Measurements from ENCODE around the gene RTL9.
"Not testable (repeated sequence)": the region's sequence is repeated elsewhere in the genome, so short reads cannot be mapped to it uniquely, and the experiment has no call there.

The RTL9 gene

DNA sequence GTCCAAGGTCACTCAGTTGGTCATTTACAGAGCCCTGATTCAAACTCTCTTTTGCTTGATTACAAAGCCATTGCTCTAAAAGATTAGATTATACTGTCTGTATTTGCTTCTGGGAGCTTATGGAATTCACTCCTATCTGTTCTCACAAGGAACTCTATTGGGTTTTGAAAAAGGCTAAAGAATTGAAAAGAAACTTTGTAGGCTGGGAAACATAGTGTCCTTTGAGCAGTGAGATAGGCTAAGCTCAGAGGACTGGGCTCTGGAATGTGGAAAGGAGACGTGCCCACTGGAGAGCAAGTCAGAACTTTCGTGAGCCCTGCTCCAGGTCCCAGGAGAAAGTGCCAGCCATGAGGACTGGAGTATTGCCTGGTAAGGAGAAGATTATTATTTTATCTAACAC lies at the start of gene RTL9:
Gene RTL9 (plus strand): TSS at position 301 of the 400 bp plus-strand sequence. CDS start 91,770 bp downstream, outside the sequence.
- FAIRE-seq = no peak

DNA sequence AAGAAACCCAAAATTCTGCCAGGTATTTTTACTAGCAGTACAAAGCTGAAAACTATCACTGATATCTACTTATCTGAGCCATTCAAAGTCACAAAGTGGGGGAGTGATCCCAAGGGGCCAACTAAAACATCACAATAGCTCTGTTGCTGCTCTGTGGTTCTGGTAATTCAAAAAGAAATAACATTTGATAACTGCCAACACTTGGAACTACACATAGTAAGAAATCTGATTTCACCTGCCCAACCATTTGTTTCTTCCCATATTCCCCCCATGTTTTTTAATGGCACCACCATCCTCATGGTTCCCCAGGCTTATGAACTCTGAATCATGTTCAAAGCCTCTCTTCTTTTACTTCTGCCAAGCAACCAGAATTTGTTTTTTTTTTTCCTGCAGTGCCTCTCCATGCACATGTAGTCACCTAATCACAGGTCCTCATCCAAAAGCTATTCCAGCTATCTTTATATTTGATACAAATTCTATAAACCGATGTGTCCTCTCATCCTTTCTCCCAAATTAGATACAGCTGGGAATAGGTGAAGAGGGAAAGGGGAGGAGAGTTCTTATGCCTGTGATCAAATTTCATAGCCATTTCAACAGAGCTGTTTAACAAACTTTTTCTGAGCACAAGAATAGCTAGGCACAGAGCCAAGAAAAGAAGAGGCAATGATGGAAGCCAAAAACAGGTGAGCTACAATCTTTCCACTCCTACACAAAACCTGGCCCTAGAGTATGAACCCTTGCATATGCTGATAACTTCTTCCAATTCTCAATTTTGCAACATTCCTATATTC lies 48.5 kb upstream of the RTL9 start:
- no peak for FAIRE-seq

DNA sequence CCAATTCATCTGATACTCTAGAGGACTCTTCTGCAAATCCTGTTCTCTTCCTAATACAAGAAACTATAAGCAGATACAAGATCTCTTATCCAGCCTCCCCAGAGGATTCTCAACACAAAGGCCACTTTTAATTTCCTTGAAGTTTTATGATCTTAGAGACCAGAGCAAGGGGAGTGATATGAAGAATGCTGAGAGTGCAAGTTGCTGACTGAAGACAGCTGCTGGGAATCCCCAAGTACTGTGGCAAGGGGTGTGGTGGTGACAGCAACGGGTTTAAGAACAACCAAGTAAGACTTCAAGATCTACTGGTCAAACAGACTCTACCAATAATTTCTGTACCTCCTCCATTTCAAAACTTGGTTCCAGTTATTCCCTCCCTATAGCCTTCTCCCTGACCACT lies 47.8 kb upstream of the RTL9 start:
- FAIRE-seq = no peak

DNA sequence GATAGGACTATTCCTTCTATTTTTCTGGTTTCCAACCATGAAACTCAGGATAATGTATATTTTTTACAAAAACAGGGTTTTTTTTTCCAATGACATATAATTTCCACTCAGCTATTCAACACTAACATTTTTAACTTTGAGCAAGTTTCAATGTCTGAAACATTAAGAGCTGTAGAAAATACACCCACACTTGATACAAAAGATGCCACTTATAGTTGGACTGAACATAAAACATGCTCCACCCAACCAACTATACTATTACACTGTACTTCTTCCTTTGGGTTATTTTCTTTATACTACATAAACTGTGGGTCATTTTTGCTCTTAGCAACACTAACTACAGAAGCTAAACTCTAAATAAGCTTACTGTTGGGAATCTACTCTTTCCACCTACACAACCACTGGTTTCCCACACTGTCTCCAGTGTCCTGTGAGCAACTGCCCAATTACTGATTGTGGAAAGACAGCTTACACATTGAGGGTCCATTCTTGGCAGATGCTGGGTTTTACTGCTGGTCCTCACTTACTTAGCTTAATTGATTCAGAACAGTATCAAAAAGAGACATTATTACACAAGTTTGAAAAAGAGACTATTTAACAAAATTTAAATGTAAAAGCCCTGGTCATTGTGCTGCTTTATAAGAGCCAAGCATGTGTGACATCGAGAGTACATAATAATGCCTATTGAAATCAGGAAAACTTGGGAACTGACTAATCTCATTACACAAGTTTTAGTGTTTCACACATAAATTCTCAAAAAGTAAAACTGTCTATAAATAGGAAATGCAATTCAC lies 47.0 kb upstream of the RTL9 start:
- FAIRE-seq = no peak

DNA sequence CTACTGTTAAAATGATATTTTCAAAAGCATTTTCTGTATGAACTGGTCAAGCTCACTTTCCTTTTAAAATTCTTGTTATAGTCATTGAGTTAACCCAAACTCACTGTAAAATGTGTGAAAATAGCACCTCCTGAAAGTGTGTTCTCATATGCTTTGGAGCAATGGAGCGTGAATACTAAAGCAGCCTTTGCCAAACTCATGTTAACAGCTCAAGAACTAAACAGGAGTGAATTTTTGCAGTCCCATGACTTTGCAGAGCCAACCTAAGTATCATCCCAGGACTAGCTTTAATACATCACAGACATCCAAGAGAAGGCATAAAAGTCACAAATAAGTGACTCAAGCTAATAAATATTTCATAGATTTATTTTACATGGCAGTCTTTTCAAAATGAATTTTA lies 43.1 kb upstream of the RTL9 start:
- FAIRE-seq = no peak

DNA sequence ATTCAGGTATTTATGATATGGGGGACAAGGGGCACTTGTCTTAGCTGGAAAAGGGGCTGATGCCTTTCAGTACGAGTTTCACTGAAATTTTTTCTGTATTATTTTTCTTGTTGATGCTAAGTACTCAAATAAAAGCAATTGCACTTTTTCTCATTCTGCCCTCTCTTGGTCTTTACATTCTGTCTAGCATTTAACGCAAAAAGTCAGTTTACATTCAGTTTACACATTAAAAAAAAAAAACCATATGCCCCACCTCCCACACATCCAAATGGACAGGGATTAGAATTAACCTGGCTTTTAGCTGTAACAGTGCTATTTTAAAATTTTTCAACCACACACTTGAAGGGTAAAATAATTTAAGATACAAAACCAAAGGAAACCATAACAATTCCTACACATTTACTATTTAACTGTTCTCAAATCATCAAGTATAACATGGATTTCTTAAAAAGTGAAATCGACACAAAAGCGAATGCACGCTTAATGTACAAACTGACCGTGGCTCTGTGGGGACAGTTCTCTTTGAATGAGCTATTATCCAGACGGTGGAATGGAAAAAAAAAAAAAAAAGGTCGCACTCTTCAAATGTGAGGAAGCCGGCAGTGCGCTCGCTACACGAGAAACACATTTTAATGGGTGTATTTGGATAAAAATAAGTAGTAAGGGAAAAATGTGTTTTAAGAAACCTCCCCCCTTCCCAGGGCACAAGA lies 42.1 kb upstream of the RTL9 start:
- FAIRE-seq = no peak

DNA sequence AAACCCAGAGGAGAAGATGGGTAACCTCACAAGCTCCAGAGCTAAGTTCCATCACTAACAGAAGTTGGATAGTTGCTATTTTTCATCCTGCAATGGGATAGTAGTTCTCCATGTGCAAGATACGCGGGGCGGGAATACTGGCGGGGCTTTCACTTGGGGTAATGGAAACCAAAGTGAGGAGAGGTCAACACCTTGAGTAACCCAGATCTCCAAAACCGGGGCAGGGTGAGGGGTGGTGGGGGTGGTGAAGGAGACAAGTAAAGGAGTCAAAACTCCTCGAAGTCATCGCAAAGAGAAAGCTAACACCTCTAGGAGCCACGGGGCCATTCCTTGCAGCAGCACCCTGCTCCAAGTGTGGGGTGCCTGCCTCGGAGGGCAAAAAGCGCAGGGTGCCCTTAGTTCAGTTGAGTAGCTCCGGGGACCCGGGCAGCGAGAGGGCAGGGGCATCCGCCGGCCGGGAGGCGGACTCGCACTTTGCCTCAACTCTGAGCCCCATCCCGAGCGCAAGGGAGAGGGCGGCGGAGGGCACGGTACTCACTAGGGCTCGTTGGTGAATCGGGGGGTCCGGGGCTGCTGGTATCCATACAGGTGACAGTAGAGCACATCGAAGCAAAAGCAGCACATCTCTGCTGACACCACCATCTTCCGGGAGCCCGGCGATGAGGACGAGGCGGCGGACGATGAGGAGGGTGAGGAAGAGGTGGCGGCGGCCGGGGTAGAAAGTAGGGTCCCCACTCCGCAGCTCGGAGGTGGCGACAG lies 41.4 kb upstream of the RTL9 start:
- no peak for FAIRE-seq

DNA sequence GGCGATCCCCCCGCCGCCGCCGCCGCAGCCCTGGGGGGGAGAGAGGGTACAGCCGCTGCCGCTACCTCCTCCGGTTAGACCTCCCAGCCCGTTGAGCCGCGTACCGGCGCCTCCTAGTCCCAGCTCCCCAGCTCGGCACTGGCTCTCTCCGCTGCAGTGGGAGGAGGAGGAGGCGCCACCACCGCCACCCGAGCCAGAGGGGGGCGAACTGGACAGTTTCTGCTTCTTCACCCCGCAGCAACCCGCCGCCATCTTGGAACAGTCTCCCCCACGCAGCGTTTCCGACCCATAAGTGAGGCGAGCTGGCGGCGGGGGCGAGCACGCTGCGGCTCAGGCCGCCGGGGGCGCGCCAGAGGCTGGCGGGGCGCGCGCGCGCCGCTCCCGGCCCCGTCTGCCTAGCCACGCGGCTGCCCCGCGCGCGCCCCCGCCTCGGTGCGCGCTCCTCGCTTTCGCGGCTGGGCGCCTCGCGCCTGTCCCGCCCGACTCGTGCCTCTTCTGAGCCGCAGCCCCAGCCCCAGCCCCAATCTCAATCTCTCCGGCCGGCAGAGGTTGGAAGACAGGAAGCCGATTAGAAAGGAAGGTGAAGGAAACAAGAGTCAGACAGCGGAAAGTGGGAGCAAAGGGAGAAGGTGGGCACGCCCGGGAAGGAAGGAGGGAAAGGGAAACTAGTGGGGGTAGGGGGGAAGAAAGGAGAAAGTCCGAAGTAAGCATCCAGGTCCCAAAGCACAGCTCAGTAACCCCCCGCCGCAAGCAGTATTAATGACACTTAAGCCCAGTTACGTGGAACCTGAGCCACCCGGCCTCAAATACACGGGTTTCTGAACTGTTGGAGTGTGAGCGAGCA lies 40.6 kb upstream of the RTL9 start, which contains the start of gene AMMECR1:
Gene AMMECR1 (minus strand): TSS at position 266 of the 844 bp plus-strand sequence. CDS start 14 bp downstream, at position 252.
- FAIRE-seq = no peak

DNA sequence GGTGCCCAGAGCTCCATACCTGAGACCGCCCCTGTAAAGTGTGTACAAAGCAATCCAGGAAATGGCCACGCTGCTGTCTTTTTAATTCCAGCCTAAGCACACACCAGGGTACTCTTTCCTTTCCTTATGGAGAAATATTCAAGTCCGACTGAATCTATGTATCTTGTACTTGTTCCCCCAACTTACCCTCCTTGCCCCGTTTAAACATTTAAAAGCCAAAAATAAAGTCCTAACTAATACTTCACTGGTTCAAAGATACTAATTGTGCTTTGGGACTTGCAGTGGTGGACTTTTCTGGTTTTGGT lies 40.0 kb upstream of the RTL9 start:
- FAIRE-seq = no peak

DNA sequence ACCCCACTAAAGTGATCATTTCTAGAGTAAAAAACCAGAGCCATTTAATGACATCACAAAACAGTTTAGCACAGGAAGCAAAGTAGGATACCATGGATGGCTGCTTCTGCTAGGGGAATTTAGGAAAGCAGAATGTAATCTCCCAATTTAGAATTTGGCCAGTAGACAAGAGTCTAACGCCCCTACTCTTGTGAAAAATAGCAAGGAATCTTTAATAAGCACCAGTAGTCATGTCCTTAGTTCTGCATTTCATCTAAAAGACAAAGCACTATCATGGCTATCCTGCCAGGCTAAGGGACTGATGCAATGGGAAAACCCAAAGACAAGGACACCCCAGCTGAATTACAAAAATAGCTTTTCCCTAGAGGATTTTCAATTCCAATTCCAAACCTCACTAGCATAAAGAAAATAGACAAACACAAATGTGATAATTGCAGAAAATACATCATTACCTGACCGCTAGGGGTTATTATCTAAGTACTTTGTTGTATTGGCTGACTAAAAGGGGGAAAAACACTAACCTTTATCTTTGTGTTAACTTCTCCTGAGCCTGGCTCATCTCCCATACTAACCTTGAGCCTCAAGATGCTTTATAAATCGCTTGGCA lies 38.2 kb upstream of the RTL9 start:
- FAIRE-seq = no peak

DNA sequence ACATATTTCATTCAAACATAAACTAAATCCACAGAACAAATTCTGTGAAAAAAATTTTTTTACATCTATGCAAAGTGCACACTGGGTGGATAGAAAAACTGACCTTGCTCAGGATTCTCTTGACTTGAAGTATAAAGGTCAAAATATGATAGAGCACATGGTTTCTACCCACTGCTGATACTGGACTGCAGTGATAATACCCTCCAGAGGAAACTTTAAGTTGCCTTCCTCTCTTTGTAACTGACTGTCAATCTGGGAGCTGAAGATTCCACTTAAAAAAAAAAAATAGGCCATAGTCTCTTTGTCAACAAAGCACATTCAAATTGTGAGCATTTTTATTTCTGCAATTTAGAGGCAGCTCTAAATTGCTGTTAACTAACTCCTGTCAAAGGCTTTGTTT lies 37.6 kb upstream of the RTL9 start:
- FAIRE-seq = no peak

DNA sequence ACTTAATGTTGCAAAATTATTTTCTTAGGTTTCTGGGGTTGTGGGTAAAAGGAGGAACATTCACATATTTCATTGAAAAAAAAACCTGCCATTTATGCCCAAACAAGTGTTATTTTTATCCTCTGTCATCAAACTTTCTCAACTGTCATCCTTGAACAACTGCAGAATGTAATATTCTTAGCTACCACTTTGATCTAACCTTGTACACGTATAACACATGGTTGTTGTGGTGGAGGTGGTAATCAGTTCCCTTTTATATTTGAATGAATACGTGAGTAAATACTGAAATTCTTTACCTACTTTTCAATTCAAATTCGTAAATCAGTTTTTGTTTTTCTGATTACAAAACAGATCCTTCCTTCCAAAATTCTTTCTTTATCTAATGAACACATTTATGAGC lies 37.0 kb upstream of the RTL9 start:
- FAIRE-seq = no peak

DNA sequence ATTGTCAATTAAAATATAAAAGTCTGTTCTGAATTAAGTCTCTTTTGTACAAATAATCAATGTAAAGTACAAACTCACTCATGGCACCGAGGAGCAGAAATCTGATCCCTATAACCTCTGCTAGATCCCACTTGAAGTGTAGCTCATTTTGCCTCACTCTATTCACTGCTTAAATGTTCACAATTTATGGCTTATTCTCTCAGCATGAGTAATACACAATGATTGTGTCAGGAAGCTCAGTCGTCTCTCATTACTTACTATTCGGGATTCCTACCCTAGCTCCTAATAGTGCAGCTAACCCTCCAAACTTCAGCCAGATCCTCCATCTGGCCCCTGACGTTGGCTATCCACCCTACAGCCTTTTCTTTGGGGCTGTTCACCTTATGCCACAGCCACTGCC lies 36.0 kb upstream of the RTL9 start:
- FAIRE-seq = no peak

DNA sequence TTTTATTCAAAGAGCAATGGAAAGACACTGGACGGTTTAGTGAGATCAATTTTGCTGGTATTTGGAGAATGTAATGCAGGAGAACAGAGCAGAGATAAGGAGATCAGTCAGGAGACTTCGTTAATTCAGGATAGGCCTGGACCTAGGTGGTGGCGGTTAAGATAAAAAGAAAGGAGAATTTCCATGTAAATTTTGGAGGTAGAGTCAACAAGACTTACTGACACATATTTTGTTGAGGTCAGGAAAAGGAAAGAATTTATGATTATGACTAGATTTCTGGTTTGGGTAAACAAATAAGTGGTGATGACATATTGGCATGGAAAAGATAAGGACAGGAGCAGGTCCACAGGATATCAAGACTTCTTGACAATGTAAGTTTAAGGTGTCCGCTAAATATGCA lies 31.9 kb upstream of the RTL9 start:
- FAIRE-seq = no peak

DNA sequence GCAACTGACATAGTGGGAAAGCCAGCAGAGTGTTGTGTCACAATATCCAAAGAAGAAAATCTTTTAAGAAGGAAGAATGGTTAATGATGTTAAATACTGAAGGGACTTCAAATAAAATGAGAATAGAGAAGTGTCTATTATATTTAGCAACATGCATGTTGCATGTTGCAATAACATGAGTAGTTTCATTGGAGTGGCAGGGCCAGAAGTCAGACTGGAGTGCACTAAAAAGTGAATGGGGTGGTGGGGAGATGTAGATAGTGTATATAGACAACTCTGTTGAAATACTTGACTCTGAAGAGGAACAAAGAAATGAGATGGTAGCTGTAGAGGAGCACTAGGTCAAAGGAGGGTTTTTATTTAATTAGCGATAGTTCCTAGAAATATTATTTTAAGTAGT lies 31.3 kb upstream of the RTL9 start:
- FAIRE-seq = no peak

DNA sequence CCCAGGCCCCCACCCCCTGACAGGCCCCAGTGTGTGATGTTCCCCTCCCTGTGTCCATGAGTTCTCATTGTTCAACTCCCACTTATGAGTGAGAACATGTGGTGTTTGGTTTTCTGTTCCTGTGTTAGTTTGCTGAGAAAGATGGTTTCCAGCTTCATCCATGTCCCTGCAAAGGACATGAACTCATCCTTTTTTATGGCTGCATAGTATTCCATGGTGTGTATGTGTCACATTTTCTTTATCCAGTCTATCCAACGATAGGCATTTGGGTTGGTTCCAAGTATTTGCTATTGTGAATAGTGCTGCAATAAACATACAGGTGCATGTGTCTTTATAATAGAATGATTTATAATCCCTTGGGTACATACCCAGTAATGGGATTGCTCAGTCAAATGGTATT lies 30.0 kb upstream of the RTL9 start:
- not testable (repeated sequence) for FAIRE-seq

DNA sequence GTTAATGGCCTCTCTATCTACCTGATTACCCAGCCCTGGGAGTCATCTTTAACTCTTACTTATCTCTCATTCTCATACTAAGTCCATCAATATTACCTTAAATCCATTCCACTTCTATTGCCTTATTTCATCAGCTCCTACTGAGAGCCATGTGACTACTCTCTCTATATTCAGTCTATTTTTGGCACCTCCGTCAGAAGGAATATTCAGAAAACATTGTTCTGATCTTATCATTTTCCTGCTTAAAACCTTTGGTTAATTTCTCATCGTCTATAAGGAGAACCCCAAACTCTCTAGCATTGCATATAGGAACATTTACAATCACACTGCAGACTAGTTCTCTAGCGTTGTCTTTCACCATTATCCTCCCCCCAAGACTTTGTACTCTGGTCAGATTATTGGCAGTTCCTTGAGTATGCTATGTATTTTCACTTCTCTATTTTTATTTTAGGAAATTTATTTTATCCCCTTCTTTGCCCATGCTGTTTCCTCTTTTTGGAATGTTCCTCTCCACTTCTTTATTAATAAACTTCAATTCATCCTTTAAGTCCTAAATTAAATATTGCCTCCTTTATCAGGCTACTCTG lies 27.1 kb upstream of the RTL9 start:
- FAIRE-seq = no peak

DNA sequence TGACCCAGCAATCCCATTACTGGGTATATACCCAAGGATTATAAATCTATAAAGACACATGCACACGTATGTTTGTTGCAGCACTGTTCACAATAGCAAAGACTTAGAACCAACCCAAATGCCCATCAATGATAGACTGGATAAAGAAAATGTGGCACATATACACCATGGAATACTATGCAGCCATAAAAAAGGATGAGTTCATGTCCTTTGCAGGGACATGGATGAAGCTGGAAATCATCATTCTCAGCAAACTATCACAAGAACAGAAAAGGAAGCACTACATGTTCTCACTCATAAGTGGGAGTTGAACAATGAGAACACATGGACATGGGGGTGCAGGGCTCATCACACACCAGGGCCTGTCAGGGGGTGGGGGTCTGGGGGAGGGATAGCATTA lies 25.2 kb upstream of the RTL9 start:
- not testable (repeated sequence) for FAIRE-seq

DNA sequence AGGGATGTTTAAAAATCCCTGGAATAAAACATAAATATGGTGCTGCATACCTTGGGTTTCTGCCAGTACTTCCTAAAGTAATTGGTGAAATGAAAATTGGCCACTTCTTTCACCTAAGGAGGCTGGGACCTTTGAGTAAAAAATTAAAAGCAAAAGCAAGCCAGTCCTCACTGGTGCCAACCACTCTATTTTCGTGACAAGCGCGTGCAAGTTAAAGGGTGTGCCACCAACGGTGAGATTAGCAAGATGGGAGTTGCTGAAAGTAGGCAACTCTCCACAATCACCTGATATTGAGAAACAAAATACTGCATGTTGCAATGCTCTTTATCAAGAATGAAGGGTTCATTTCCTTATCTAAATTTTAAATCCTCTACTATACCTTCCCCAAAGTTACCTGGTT lies 19.7 kb upstream of the RTL9 start:
- FAIRE-seq = no peak

DNA sequence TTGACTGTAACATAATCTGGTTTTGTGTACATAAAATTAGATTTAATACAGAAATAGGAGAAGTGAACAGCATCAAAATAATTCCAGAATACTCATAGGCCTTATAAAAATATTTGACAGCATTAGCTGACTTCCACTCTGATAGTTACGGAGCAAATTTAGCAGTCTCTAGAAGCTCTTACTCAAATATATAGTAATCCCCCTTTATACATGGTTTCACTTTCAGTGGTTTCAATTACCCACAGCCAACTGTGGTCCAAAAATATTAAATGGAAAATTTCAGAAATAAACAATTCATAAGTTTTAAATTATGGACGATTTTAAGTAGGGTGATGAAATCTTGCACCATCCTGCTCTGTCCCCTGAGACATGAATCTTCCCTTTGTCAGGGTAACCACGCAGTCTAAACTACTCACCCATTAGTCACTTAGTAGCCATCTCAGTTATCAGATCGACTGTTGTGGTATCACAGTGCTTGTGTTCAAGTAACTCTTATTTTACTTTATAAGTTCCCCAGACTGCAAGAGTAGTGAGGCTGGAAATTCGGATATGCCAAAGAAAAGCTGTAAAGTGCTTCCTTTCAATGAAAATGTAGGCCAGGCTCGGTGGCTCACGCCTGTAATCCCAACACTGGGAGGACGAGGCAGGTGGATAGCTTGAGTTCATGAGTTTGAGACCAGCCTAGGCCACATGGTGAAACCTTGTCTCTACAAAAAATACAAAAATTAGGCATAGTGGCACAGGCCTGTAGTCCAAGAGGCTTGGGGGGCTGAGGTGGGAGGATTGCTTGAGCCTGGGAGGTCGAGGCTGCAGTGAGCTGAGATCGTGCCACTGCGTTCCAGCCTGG lies 17.2 kb upstream of the RTL9 start:
- no peak for FAIRE-seq
